ENCODE results near the gene B3GNT2. TPM values are rescaled to one million over a fixed set of nuclear protein-coding genes. Genes with fewer than 3 reads are reported as not detected.
"Not testable (repeated sequence)": the region's sequence is repeated elsewhere in the genome, so short reads cannot be mapped to it uniquely, and the experiment has no call there.

Gene B3GNT2, protein sequence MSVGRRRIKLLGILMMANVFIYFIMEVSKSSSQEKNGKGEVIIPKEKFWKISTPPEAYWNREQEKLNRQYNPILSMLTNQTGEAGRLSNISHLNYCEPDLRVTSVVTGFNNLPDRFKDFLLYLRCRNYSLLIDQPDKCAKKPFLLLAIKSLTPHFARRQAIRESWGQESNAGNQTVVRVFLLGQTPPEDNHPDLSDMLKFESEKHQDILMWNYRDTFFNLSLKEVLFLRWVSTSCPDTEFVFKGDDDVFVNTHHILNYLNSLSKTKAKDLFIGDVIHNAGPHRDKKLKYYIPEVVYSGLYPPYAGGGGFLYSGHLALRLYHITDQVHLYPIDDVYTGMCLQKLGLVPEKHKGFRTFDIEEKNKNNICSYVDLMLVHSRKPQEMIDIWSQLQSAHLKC
- polyA plus RNA-seq (2013), result 111 TPM

GRCh38 chr2:62195421-62196277 is at the start of gene B3GNT2:
Gene B3GNT2 (plus strand): TSS chr2:62196115. CDS start chr2:62222221, 26,106 bp downstream.
- Histone ChIP-seq H3K4me3 (ENCODE audit: control insufficient read depth in 1 of 7, extremely low read depth in 1 of 7, insufficient read depth in 4 of 7, low read depth in 2 of 7, low read length in 6 of 7) (peak within 1 kb of the TSS; percentile 85 to 97 (median 96)), H3K36me3 (ENCODE audit: control insufficient read depth in 4 of 4, insufficient read depth in 4 of 4, low read length in 3 of 4) (no peaks in the 10 kb centered on the region), H3K27ac (ENCODE audit: insufficient read depth in 1 of 2, low read depth in 1 of 2, low read length in 2 of 2, poor library complexity in 1 of 2, severe bottlenecking in 2 of 2) (peak within 1 kb of the TSS; percentile 77 to 91), H3K27me3 (replicated peaks in 2 of 5; ENCODE audit: control insufficient read depth in 4 of 5, insufficient read depth in 5 of 5, low read length in 4 of 5) (no peaks in the 10 kb centered on the region), H3K9me3 (ENCODE audit: control extremely low read depth in 1 of 5, control insufficient read depth in 4 of 5, insufficient read depth in 2 of 5, low read depth in 1 of 5, low read length in 4 of 5) (no peaks in the 10 kb centered on the region), H3K4me1 (ENCODE audit: control extremely low read depth in 1 of 4, control insufficient read depth in 4 of 4, insufficient read depth in 4 of 4, low read length in 3 of 4) (peaks cover 25 to 62% (median 47%) of the 10 kb centered on the region in 4 experiments)
- ChIA-PET CTCF (interaction anchor here (0.6 to 1.1 kb wide), 2 partner anchors 60 to 155 kb away, joined by 3 to 4 read pairs; no protein-coding TSS in a partner anchor), POLR2A (no interaction called here)
- WGBS (ENCODE audit: insufficient coverage), result 0% methylated on average over 59 of the region's 70 CpGs
- DNase-seq, result peak; percentile 70 to 93 (median 90)

DNA sequence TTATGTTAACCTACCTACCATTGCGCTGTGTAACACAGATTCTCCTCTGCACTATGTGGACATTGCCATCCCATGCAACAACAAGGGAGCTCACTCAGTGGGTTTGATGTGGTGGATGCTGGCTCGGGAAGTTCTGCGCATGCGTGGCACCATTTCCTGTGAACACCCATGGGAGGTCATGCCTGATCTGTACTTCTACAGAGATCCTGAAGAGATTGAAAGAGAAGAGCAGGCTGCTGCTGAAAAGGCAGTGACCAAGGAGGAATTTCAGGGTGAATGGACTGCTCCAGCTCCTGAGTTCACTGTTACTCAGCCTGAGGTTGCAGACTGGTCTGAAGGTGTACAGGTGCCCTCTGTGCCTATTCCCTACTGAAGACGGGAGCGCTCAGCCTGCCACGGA is 49.1 kb upstream of the B3GNT2 start:
- POLR2A ChIA-PET; DNase-seq; H3K27ac ChIP-seq (ENCODE audit: insufficient read depth in 1 of 2, low read depth in 1 of 2, low read length in 2 of 2, poor library complexity in 1 of 2, severe bottlenecking in 2 of 2); H3K36me3 ChIP-seq (ENCODE audit: control insufficient read depth in 4 of 4, insufficient read depth in 4 of 4, low read length in 3 of 4); H3K4me3 ChIP-seq (ENCODE audit: control insufficient read depth in 1 of 7, extremely low read depth in 1 of 7, insufficient read depth in 4 of 7, low read depth in 2 of 7, low read length in 6 of 7); H3K9me3 ChIP-seq (ENCODE audit: control extremely low read depth in 1 of 5, control insufficient read depth in 4 of 5, insufficient read depth in 2 of 5, low read depth in 1 of 5, low read length in 4 of 5); H3K27me3 ChIP-seq (replicated peaks in 2 of 5; ENCODE audit: control insufficient read depth in 4 of 5, insufficient read depth in 5 of 5, low read length in 4 of 5): not testable (repeated sequence)
- CTCF ChIA-PET, result interaction anchor here (1.0 kb wide), 1 partner anchor 14 kb away, joined by 3 read pairs; no protein-coding TSS in a partner anchor
- peaks cover 5 to 19% (median 12%) of the 10 kb centered on the region in 4 experiments for H3K4me1 ChIP-seq (ENCODE audit: control extremely low read depth in 1 of 4, control insufficient read depth in 4 of 4, insufficient read depth in 4 of 4, low read length in 3 of 4)
- 100% methylated on average over 1 of the region's 7 CpGs for WGBS (ENCODE audit: insufficient coverage)

GRCh38 chr2:62147610-62148301 is 48.2 kb upstream of the B3GNT2 start:
- Histone ChIP-seq H3K27ac (ENCODE audit: insufficient read depth in 1 of 2, low read depth in 1 of 2, low read length in 2 of 2, poor library complexity in 1 of 2, severe bottlenecking in 2 of 2) (no peak overlapping the region), H3K9me3 (ENCODE audit: control extremely low read depth in 1 of 5, control insufficient read depth in 4 of 5, insufficient read depth in 2 of 5, low read depth in 1 of 5, low read length in 4 of 5) (no peaks in the 10 kb centered on the region), H3K27me3 (replicated peaks in 2 of 5; ENCODE audit: control insufficient read depth in 4 of 5, insufficient read depth in 5 of 5, low read length in 4 of 5) (no peaks in the 10 kb centered on the region), H3K4me1 (ENCODE audit: control extremely low read depth in 1 of 4, control insufficient read depth in 4 of 4, insufficient read depth in 4 of 4, low read length in 3 of 4) (peaks cover 3 to 15% (median 5%) of the 10 kb centered on the region in 4 experiments), H3K4me3 (ENCODE audit: control insufficient read depth in 1 of 7, extremely low read depth in 1 of 7, insufficient read depth in 4 of 7, low read depth in 2 of 7, low read length in 6 of 7) (no peak overlapping the region), H3K36me3 (ENCODE audit: control insufficient read depth in 4 of 4, insufficient read depth in 4 of 4, low read length in 3 of 4) (peaks cover 0 to 3% (median under 1%) of the 10 kb centered on the region in 4 experiments)
- POLR2A ChIA-PET, result no interaction called here
- WGBS (ENCODE audit: insufficient coverage), result 100% methylated on average over 2 of the region's 4 CpGs
- DNase-seq, result no peak
- CTCF ChIA-PET, result interaction anchor here (1.0 kb wide), 1 partner anchor 15 kb away, joined by 3 read pairs; no protein-coding TSS in a partner anchor

GRCh38 chr2:62149708-62150107 is 46.2 kb upstream of the B3GNT2 start:
- Histone ChIP-seq H3K36me3 (ENCODE audit: control insufficient read depth in 4 of 4, insufficient read depth in 4 of 4, low read length in 3 of 4) (peaks cover 0 to 3% (median under 1%) of the 10 kb centered on the region in 4 experiments), H3K27me3 (replicated peaks in 2 of 5; ENCODE audit: control insufficient read depth in 4 of 5, insufficient read depth in 5 of 5, low read length in 4 of 5) (no peaks in the 10 kb centered on the region), H3K27ac (ENCODE audit: insufficient read depth in 1 of 2, low read depth in 1 of 2, low read length in 2 of 2, poor library complexity in 1 of 2, severe bottlenecking in 2 of 2) (no peak overlapping the region), H3K4me1 (ENCODE audit: control extremely low read depth in 1 of 4, control insufficient read depth in 4 of 4, insufficient read depth in 4 of 4, low read length in 3 of 4) (peaks cover under 1 to 11% (median 5%) of the 10 kb centered on the region in 4 experiments), H3K4me3 (ENCODE audit: control insufficient read depth in 1 of 7, extremely low read depth in 1 of 7, insufficient read depth in 4 of 7, low read depth in 2 of 7, low read length in 6 of 7) (no peak overlapping the region), H3K9me3 (ENCODE audit: control extremely low read depth in 1 of 5, control insufficient read depth in 4 of 5, insufficient read depth in 2 of 5, low read depth in 1 of 5, low read length in 4 of 5) (peaks cover 0 to under 1% (median 0%) of the 10 kb centered on the region in 5 experiments)
- ChIA-PET POLR2A (no interaction called here), CTCF (interaction anchor here (0.9 kb wide), 1 partner anchor 149 kb away, joined by 3 read pairs; no protein-coding TSS in a partner anchor)
- no peak for DNase-seq

GRCh38 chr2:62150597-62151305 is 45.2 kb upstream of the B3GNT2 start:
- no peak overlapping the region for H3K4me3 ChIP-seq (ENCODE audit: control insufficient read depth in 1 of 7, extremely low read depth in 1 of 7, insufficient read depth in 4 of 7, low read depth in 2 of 7, low read length in 6 of 7)
- H3K27me3 ChIP-seq (replicated peaks in 2 of 5; ENCODE audit: control insufficient read depth in 4 of 5, insufficient read depth in 5 of 5, low read length in 4 of 5), result no peaks in the 10 kb centered on the region
- no peak for DNase-seq
- POLR2A ChIA-PET, result no interaction called here
- no peak overlapping the region for H3K27ac ChIP-seq (ENCODE audit: insufficient read depth in 1 of 2, low read depth in 1 of 2, low read length in 2 of 2, poor library complexity in 1 of 2, severe bottlenecking in 2 of 2)
- H3K9me3 ChIP-seq (ENCODE audit: control extremely low read depth in 1 of 5, control insufficient read depth in 4 of 5, insufficient read depth in 2 of 5, low read depth in 1 of 5, low read length in 4 of 5), result peaks cover 0 to 8% (median 0%) of the 10 kb centered on the region in 5 experiments
- CTCF ChIA-PET, result no interaction called here
- peaks cover 0 to 3% (median under 1%) of the 10 kb centered on the region in 4 experiments for H3K36me3 ChIP-seq (ENCODE audit: control insufficient read depth in 4 of 4, insufficient read depth in 4 of 4, low read length in 3 of 4)
- WGBS (ENCODE audit: insufficient coverage), result 58% methylated on average over 2 of the region's 6 CpGs
- H3K4me1 ChIP-seq (ENCODE audit: control extremely low read depth in 1 of 4, control insufficient read depth in 4 of 4, insufficient read depth in 4 of 4, low read length in 3 of 4), result peaks cover 0 to 2% (median under 1%) of the 10 kb centered on the region in 4 experiments

DNA sequence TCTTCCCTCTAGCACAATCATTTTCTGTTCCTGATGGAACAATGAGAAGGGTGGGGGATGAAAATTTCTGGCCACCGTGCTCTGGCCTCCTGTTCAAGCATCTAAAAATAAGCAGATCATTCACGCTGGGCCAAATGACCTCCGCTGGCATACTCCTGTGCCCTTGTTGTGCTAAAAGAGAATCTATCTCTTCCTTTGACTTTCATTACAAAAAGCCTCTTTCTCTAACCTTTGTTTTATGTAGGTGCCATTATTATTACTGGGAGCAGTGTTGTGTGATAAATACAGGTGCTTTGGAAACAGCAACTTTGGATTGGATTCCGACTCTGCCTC is 44.6 kb upstream of the B3GNT2 start:
- H3K4me1 ChIP-seq (ENCODE audit: control extremely low read depth in 1 of 4, control insufficient read depth in 4 of 4, insufficient read depth in 4 of 4, low read length in 3 of 4), result no peaks in the 10 kb centered on the region
- CTCF ChIA-PET, result interaction anchor here (0.9 kb wide), 1 partner anchor 13 kb away, joined by 3 read pairs; no protein-coding TSS in a partner anchor
- WGBS (ENCODE audit: insufficient coverage), result 100% methylated on average over 2 of the region's 4 CpGs
- no peak for DNase-seq
- H3K9me3 ChIP-seq (ENCODE audit: control extremely low read depth in 1 of 5, control insufficient read depth in 4 of 5, insufficient read depth in 2 of 5, low read depth in 1 of 5, low read length in 4 of 5), result peaks cover 0 to 8% (median 0%) of the 10 kb centered on the region in 5 experiments
- peaks cover 0 to 3% (median under 1%) of the 10 kb centered on the region in 4 experiments for H3K36me3 ChIP-seq (ENCODE audit: control insufficient read depth in 4 of 4, insufficient read depth in 4 of 4, low read length in 3 of 4)
- POLR2A ChIA-PET, result no interaction called here
- no peaks in the 10 kb centered on the region for H3K27me3 ChIP-seq (replicated peaks in 2 of 5; ENCODE audit: control insufficient read depth in 4 of 5, insufficient read depth in 5 of 5, low read length in 4 of 5)
- H3K27ac ChIP-seq (ENCODE audit: insufficient read depth in 1 of 2, low read depth in 1 of 2, low read length in 2 of 2, poor library complexity in 1 of 2, severe bottlenecking in 2 of 2), result no peak overlapping the region
- no peak overlapping the region for H3K4me3 ChIP-seq (ENCODE audit: control insufficient read depth in 1 of 7, extremely low read depth in 1 of 7, insufficient read depth in 4 of 7, low read depth in 2 of 7, low read length in 6 of 7)

Measured in common myeloid progenitor, CD34-positive (primary cell).